OCI-LY7 (cell line): ENCODE results near the gene SRGAP1. TPM values are rescaled to one million over a fixed set of nuclear protein-coding genes. Genes with fewer than 3 reads are reported as not detected.

Experiments
- BruUV-seq: library from RNA; stranded (reverse); fragments of 400-500 nt; replicated peaks from 2 replicates; lab custom pipeline; 2021; lab: Mats Ljungman, UMichigan
- CTCF ChIA-PET: fragments of 300-600 bp; sonication (Branson Sonifier 250); formaldehyde crosslinking; loops from one replicate; lab custom pipeline; 2022; ENCODE audit warnings: antibody characterized with exemption; ENCODE audit not compliant: unreplicated experiment; lab: Charles Lee
- POLR2A ChIA-PET: fragments of 300-600 bp; sonication (Branson Sonifier 250); formaldehyde crosslinking; loops from one replicate; lab custom pipeline; 2022; ENCODE audit warnings: antibody characterized with exemption; lab: Charles Lee
- DNase-seq: peaks from one replicate; pipeline ENCODE4 v3.0.0-alpha.2; 2015; ENCODE audit warnings: low spot score
- H2AFZ ChIP-seq: fragments of 200-600 bp; sonication (generic), shearing (Covaris generic); 2 replicates; pipeline ENCODE4 v1.6.1; 2014; ENCODE audit warnings: mild to moderate bottlenecking, antibody characterized with exemption, low read length, moderate library complexity
- H3K27ac ChIP-seq: fragments of 200-600 bp; sonication (generic); 2 replicates; pipeline ENCODE4 v1.5.1; 2014; ENCODE audit warnings: mixed run types, low read depth, mild to moderate bottlenecking, moderate library complexity, low read length, inconsistent platforms; ENCODE audit not compliant: poor library complexity, severe bottlenecking
- H3K36me3 ChIP-seq: fragments of 200-600 bp; sonication (generic); 2 replicates; pipeline ENCODE4 v1.6.1; 2014; ENCODE audit warnings: mild to moderate bottlenecking, antibody characterized with exemption, low read length, moderate library complexity, mixed read lengths; ENCODE audit not compliant: insufficient read depth
- H3K4me1 ChIP-seq: fragments of 200-600 bp; sonication (generic); 2 replicates; pipeline ENCODE4 v1.5.1; 2014; ENCODE audit warnings: mild to moderate bottlenecking, low read length; ENCODE audit not compliant: insufficient read depth, poor library complexity, severe bottlenecking
- H3K4me2 ChIP-seq: fragments of 200-600 bp; sonication (generic); 2 replicates; pipeline ENCODE4 v1.6.1; 2014; ENCODE audit warnings: mild to moderate bottlenecking, low read length
- H3K4me3 ChIP-seq: fragments of 200-600 bp; sonication (generic); 2 replicates; pipeline ENCODE4 v1.5.1; 2014; ENCODE audit warnings: mild to moderate bottlenecking, low read depth, low read length; ENCODE audit not compliant: poor library complexity, severe bottlenecking
- H3K79me2 ChIP-seq: fragments of 200-600 bp; sonication (generic); 2 replicates; pipeline ENCODE4 v1.6.1; 2016; ENCODE audit warnings: low read depth, mild to moderate bottlenecking, low read length, moderate library complexity, mixed read lengths; ENCODE audit not compliant: insufficient read depth
- H3K9me2 ChIP-seq: fragments of 200-600 bp; sonication (generic); 2 replicates; pipeline ENCODE4 v1.6.1; 2016; ENCODE audit warnings: mild to moderate bottlenecking, low read length, mixed read lengths; ENCODE audit not compliant: insufficient read depth
- H3K9me3 ChIP-seq: fragments of 200-600 bp; sonication (generic); 2 replicates; pipeline ENCODE4 v1.6.1; 2014; ENCODE audit warnings: mild to moderate bottlenecking, mixed run types, low read length, mixed read lengths
- H4K20me1 ChIP-seq: fragments of 200-600 bp; sonication (generic); 2 replicates; pipeline ENCODE4 v1.6.1; 2014; ENCODE audit warnings: mild to moderate bottlenecking, antibody characterized with exemption, low read length, moderate library complexity, mixed read lengths; ENCODE audit not compliant: insufficient read depth
- CTCF ChIP-seq: fragments of 200-600 bp; sonication (generic); conservative IDR thresholded peaks from 2 replicates; pipeline ENCODE4 v1.5.1; 2014; ENCODE audit warnings: mild to moderate bottlenecking, antibody characterized with exemption, low read length, moderate library complexity, mixed read lengths
- EZH2phosphoT487 ChIP-seq: fragments of 200-600 bp; sonication (generic); IDR thresholded peaks from 2 replicates; pipeline ENCODE4 v1.6.1; 2018; ENCODE audit warnings: low read depth, borderline replicate concordance, mild to moderate bottlenecking, mixed run types, antibody characterized with exemption, low read length, moderate library complexity, mixed read lengths
- intact Hi-C: fragments of 100-400 bp; cut with micrococcal nuclease; formaldehyde crosslinking; loops from one replicate; pipeline ENCODE4 v1.10.0; 2022; ENCODE audit not compliant: unreplicated experiment
- total RNA-seq, 2 experiments: library from RNA; depleted of rRNA in 1 of 2; stranded (reverse); fragments of >200 nt in 1 of 2; shearing (Covaris generic) in 1 of 2; gene quantifications; 2 replicates each; pipeline ENCODE4 v1.2.3, GENCODE V29; 2014 to 2022

The SRGAP1 gene
- total RNA-seq, 2 experiments from 2014 or later, result 0.06 TPM; not detected in 1

GRCh38 chr12:64057706-64058105, 213.2 kb downstream of the SRGAP1 start:
- H2AFZ ChIP-seq, result no peak overlapping the region
- H3K27ac ChIP-seq, result no peak overlapping the region
- no TSS peak for BruUV-seq
- intact Hi-C loops, result no loop called here
- H3K9me2 ChIP-seq, result no peaks in the 10 kb centered on the region
- no peak overlapping the region for H3K4me3 ChIP-seq
- TF ChIP-seq CTCF (no peak), EZH2phosphoT487 (no peak)
- no peaks in the 10 kb centered on the region for H3K9me3 ChIP-seq
- H3K79me2 ChIP-seq, result no peaks in the 10 kb centered on the region
- H3K36me3 ChIP-seq, result no peaks in the 10 kb centered on the region
- no peak for DNase-seq
- no peaks in the 10 kb centered on the region for H3K4me1 ChIP-seq
- ChIA-PET CTCF (no interaction called here), POLR2A (no interaction called here)
- H4K20me1 ChIP-seq, result no peaks in the 10 kb centered on the region
- no peak overlapping the region for H3K4me2 ChIP-seq

GRCh38 chr12:64058541-64059265, 214.2 kb downstream of the SRGAP1 start:
- CTCF ChIA-PET, result no interaction called here
- no TSS peak for BruUV-seq
- POLR2A ChIA-PET, result interaction anchor here (0.8 to 0.9 kb wide), 2 partner anchors 9 to 19 kb away, joined by 3 read pairs; no protein-coding TSS in a partner anchor

More at GRCh38 chr12:64058541-64059265, 214.2 kb downstream of the SRGAP1 start:
- intact Hi-C loops, result no loop called here
- no peaks in the 10 kb centered on the region for H4K20me1 ChIP-seq
- no peaks in the 10 kb centered on the region for H3K9me2 ChIP-seq
- H3K36me3 ChIP-seq, result no peaks in the 10 kb centered on the region
- H3K79me2 ChIP-seq, result no peaks in the 10 kb centered on the region
- DNase-seq, result no peak
- H3K4me2 ChIP-seq, result no peak overlapping the region
- no peak overlapping the region for H3K27ac ChIP-seq
- H2AFZ ChIP-seq, result no peak overlapping the region
- H3K4me1 ChIP-seq, result no peaks in the 10 kb centered on the region
- H3K4me3 ChIP-seq, result no peak overlapping the region
- no peaks in the 10 kb centered on the region for H3K9me3 ChIP-seq
- no peak for TF ChIP-seq CTCF
- no peak for TF ChIP-seq EZH2phosphoT487
